Urinary bladder (tissue), 4 donors: ENCODE results near the gene YARS2. TPM values are rescaled to one million over a fixed set of nuclear protein-coding genes. Genes with fewer than 3 reads are reported as not detected.

Source experiments
- DNase-seq: peaks from one replicate; pipeline ENCODE4 v3.0.0-alpha.2; 2015; ENCODE audit errors: extremely low spot score
- H3K27ac ChIP-seq: one replicate; pipeline ENCODE4 v1.5.1; 2013; ENCODE audit warnings: low read depth, mild to moderate bottlenecking, moderate library complexity
- H3K36me3 ChIP-seq: one replicate; pipeline ENCODE4 v1.6.1; 2013; ENCODE audit warnings: mild to moderate bottlenecking, moderate library complexity; ENCODE audit not compliant: insufficient read depth
- H3K4me1 ChIP-seq: one replicate; pipeline ENCODE4 v1.6.1; 2013; ENCODE audit warnings: mild to moderate bottlenecking, moderate library complexity; ENCODE audit not compliant: insufficient read depth
- H3K4me3 ChIP-seq: one replicate; pipeline ENCODE4 v1.5.1; 2013; ENCODE audit warnings: low read depth, low read length
- WGBS: extraction: QIAGEN DNeasy Blood & Tissue Kit; methylation state at CpG from one replicate; pipeline ENCODE4 v1.1.7; 2013; 5-methylcytosine and 5-hydroxymethylcytosine counted together
- polyA plus RNA-seq: library from polyadenylated mRNA; stranded (reverse); fragments of 200-250 nt; gene quantifications from one replicate; pipeline ENCODE4 v1.2.3, GENCODE V29; 2013
- total RNA-seq: library from RNA; depleted of rRNA; stranded (reverse); fragments of >200 nt; gene quantifications from one replicate; pipeline ENCODE4 v1.2.3, GENCODE V29; 2014
- donor health status: healthy with polysubstance abuse.
- donor health status: healthy.

YARS2 gene
- total and polyA plus RNA-seq, 2 donors, result 9.6 to 43.1 TPM

DNA sequence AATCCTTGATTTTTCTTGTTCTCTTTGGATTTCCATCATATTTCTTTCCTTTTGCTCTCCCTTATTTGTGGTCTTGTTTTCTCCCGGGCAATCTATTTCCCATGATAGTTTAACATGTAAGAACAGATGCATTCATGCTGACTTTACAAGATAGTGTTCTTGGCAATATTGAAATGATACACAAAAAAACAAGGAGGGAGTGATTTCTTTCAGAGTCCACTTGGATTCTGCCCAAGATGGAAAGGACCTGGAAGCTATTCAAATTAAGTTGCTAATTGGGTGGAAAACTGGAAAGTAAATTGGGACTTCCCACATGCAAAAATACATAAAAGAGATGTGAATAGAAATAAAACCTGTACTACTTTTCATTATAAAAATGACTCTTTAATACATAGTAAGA, 14.4 kb upstream of the YARS2 start:
- DNase-seq, result no peak
- H3K4me3 ChIP-seq, result no peak overlapping the region
- no peak overlapping the region for H3K27ac ChIP-seq
- H3K4me1 ChIP-seq, result no peaks in the 10 kb centered on the region
- H3K36me3 ChIP-seq, result no peaks in the 10 kb centered on the region
- 37% methylated on average over 1 of the region's 1 CpG for WGBS

DNA sequence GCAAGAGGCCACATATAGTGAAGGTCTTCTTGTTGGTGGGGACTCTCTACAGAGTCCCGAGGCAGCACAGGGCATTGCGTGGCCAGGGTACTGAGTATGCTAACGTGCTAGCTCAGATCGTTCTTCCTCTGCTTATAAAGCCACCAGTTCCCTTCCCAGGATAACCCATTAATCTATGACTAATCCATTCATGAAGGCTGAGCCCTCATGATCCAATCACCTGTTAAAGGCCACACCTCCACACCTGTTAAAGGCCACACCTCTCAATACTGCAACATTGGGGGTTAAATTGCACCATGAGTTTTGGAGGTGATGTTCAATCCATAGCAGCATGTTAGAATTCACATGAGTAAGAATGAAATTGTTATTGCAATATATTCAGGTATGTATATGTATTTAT, 12.8 kb upstream of the YARS2 start:
- Histone ChIP-seq H3K4me1 (no peaks in the 10 kb centered on the region), H3K36me3 (no peaks in the 10 kb centered on the region), H3K4me3 (no peak overlapping the region), H3K27ac (no peak overlapping the region)
- WGBS, result 72% methylated on average over 4 of the region's 4 CpGs
- no peak for DNase-seq

GRCh38 chr12:32765906-32766305, 10.2 kb upstream of the YARS2 start:
- no peak overlapping the region for H3K4me3 ChIP-seq
- WGBS, result 67% methylated on average over 4 of the region's 4 CpGs

GRCh38 chr12:32761716-32762115, 6.0 kb upstream of the YARS2 start:
- no peak for DNase-seq
- 69% methylated on average over 1 of the region's 1 CpG for WGBS
- H3K4me1 ChIP-seq, result no peaks in the 10 kb centered on the region
- H3K4me3 ChIP-seq, result no peak overlapping the region
- no peaks in the 10 kb centered on the region for H3K36me3 ChIP-seq
- H3K27ac ChIP-seq, result no peak overlapping the region

More at GRCh38 chr12:32765906-32766305, 10.2 kb upstream of the YARS2 start:
- no peak overlapping the region for H3K27ac ChIP-seq
- no peaks in the 10 kb centered on the region for H3K4me1 ChIP-seq
- no peaks in the 10 kb centered on the region for H3K36me3 ChIP-seq
- no peak for DNase-seq

GRCh38 chr12:32757157-32757556, 1.5 kb upstream of the YARS2 start:
- Histone ChIP-seq H3K36me3 (no peaks in the 10 kb centered on the region), H3K4me1 (no peaks in the 10 kb centered on the region), H3K4me3 (no peak overlapping the region), H3K27ac (no peak overlapping the region)
- no peak for DNase-seq
- WGBS, result 88% methylated on average over 3 of the region's 3 CpGs

GRCh38 chr12:32756476-32757066, 874 bp upstream of the YARS2 start:
- no peak for DNase-seq
- H3K27ac ChIP-seq, result no peak overlapping the region
- H3K4me3 ChIP-seq, result no peak overlapping the region
- no peaks in the 10 kb centered on the region for H3K36me3 ChIP-seq
- no peaks in the 10 kb centered on the region for H3K4me1 ChIP-seq
- 27% methylated on average over 8 of the region's 8 CpGs for WGBS

DNA sequence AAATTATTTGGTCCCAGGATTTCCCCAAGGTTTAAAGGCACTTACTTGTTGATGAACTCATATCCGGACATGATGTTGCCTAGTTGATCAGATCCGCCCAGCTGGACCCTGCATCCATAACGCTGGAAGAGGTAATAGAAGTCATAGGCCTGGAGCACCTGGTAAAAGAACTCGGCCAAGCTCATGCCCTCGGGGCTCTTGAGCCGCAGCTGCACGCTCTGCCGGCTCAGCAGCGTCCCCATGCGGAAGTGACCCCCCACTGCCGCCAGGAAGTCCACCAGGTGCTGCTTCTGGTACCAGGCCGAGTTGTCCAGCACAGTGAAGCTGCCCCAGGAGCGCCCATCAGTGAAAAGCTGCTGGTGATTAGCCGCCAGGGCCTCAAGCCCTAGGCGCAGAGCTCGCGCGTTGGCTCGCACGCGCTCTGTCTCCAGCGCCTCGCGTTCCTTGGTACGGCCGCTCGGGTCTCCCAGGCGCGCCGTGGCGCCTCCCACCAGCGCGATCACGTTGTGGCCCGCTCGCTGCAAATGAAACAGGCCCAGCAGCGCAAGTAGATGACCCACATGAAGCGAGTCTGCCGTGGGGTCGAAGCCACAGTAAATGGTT, 545 bp downstream of the YARS2 start:
- Histone ChIP-seq H3K4me1 (no peaks in the 10 kb centered on the region), H3K36me3 (no peaks in the 10 kb centered on the region), H3K27ac (peak overlapping the region; percentile 51), H3K4me3 (peak overlapping the region; percentile 57)
- no peak for DNase-seq
- under 1% methylated on average over 40 of the region's 40 CpGs for WGBS

DNA sequence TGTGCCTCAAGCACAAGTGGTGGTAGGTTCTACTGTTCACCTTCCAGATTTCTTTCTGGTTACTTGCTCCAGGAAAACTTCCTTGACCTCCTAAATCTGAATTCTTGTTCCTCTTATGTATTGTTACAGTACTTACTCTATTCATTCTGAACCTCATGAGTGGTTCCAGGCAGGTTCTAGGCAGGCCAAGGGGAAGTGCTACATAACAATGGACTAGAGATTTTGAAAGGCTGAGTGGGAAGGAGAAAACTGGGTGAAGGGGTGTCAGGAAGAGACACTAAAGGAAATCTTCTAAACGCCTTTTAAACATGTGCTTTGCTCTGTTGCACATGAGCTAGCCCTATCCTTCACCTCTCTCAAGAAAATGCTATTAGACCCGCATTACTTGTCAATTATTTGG, 1.6 kb downstream of the YARS2 start:
- no peaks in the 10 kb centered on the region for H3K4me1 ChIP-seq
- no peak overlapping the region for H3K27ac ChIP-seq
- DNase-seq, result no peak
- H3K4me3 ChIP-seq, result peak overlapping the region; percentile 57
- H3K36me3 ChIP-seq, result peaks cover under 1% of the 10 kb centered on the region
- WGBS, result 45% methylated on average over 2 of the region's 2 CpGs

DNA sequence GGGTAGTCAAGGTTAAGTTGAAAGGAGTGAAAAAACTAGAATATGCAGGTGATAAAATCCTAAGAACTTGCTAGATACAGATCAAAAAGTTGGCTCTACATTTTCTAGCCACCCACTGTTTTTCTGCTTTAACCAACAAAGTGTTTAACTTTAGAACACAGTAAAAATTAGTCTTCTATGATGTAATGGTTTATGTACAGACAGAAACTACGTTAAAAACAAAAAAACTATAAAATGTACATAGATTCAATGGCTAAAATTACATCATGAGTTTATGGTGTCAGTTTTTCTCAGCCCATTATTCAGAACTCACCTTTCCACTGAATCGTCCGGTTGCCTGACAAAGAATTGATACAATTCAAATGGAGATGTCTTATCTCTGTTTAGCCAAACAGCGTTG, 2.1 kb downstream of the YARS2 start:
- DNase-seq, result no peak
- no peak overlapping the region for H3K4me3 ChIP-seq
- no peak overlapping the region for H3K27ac ChIP-seq
- peaks cover 2% of the 10 kb centered on the region for H3K36me3 ChIP-seq
- no peaks in the 10 kb centered on the region for H3K4me1 ChIP-seq
- 49% methylated on average over 4 of the region's 4 CpGs for WGBS

DNA sequence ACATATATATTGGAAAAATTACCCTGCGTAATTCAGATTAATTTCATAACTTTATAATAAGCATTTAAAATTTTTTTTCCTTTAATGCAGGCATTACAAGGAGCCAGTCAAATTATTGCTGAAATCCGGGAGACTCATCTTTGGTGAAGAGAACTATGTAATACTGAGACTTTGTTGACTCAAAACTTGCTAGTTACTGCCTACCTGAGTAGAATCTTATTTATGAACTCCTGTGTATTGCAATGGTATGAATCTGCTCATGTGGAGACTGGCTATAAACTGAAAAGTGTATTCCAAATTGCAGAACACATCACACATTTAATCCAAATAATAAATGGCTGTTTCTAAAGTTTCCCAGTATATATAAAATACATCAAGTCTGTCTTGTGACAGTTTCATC, 12.4 kb downstream of the YARS2 start:
- Histone ChIP-seq H3K4me3 (no peak overlapping the region), H3K36me3 (peaks cover 3% of the 10 kb centered on the region), H3K27ac (no peak overlapping the region), H3K4me1 (no peaks in the 10 kb centered on the region)
- WGBS, result 90% methylated on average over 2 of the region's 2 CpGs
- DNase-seq, result no peak

DNA sequence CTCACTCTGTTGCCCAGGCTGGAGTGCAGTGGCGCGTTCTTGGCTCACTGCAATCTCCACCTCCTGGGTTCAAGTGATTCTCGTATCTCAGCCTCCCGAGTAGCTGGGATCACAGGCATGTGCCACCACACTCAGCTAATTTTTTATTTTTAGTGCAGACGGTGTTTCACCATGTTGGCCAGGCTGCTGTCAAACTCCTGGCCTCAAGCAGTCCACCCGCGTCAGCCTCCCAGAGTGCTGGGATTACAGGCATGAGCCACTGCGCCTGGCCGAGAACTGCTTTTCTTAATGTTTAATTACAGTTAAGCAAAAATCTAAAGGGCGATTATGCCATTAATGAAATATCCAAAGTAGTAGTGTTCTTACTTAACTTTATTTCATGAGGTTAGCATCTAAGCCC, 13.6 kb downstream of the YARS2 start:
- DNase-seq, result no peak
- 95% methylated on average over 10 of the region's 10 CpGs for WGBS
- no peak overlapping the region for H3K27ac ChIP-seq
- H3K4me3 ChIP-seq, result no peak overlapping the region
- H3K36me3 ChIP-seq, result peaks cover 3% of the 10 kb centered on the region
- H3K4me1 ChIP-seq, result no peaks in the 10 kb centered on the region

DNA sequence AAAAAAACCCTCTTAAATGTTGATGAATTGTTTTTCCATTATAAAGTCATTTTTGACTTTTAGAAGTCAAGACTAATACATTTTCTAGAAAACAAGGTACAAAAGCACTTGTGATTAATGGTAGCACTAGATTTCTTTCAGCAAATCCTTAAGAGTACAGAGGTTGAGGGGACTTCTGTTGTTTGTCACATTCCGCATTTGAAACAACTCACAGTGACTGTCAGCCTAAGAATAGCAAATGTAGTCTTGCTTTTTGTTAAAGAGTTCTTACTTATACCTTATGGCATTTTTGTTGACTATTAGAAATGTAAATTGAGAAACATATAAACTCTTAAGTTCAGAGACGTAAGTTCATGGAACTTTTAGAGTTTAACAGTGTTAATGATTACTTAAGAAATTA, 16.4 kb downstream of the YARS2 start:
- H3K36me3 ChIP-seq, result peaks cover 8% of the 10 kb centered on the region
- H3K4me3 ChIP-seq, result no peak overlapping the region
- no peaks in the 10 kb centered on the region for H3K4me1 ChIP-seq
- WGBS, result 95% methylated on average over 2 of the region's 2 CpGs
- H3K27ac ChIP-seq, result no peak overlapping the region
- no peak for DNase-seq

GRCh38 chr12:32737715-32738114, 18.0 kb downstream of the YARS2 start:
- no peak for DNase-seq
- 92% methylated on average over 2 of the region's 2 CpGs for WGBS
- H3K4me1 ChIP-seq, result no peaks in the 10 kb centered on the region
- no peak overlapping the region for H3K4me3 ChIP-seq
- H3K36me3 ChIP-seq, result peaks cover 6% of the 10 kb centered on the region
- no peak overlapping the region for H3K27ac ChIP-seq

- no peak for DNase-seq
- WGBS, result 50% methylated on average over 3 of the region's 3 CpGs
- H3K4me3 ChIP-seq, result no peak overlapping the region
- no peak overlapping the region for H3K27ac ChIP-seq
- H3K36me3 ChIP-seq, result peaks cover 5% of the 10 kb centered on the region
- no peaks in the 10 kb centered on the region for H3K4me1 ChIP-seq
These were observed 19.3 kb downstream of the YARS2 start for GRCh38 chr12:32736445-32736844.
